Amygdala (tissue), 56 donors: ENCODE measurements around the gene BAHCC1.
"Not testable (repeated sequence)": the region's sequence is repeated elsewhere in the genome, so short reads cannot be mapped to it uniquely, and the experiment has no call there.

ENCODE experiments used
- DNase-seq, 56 donors: peaks; one replicate each; lab custom pipeline; 2025; lab: John Stamatoyannopoulos, UW

Gene BAHCC1

DNA sequence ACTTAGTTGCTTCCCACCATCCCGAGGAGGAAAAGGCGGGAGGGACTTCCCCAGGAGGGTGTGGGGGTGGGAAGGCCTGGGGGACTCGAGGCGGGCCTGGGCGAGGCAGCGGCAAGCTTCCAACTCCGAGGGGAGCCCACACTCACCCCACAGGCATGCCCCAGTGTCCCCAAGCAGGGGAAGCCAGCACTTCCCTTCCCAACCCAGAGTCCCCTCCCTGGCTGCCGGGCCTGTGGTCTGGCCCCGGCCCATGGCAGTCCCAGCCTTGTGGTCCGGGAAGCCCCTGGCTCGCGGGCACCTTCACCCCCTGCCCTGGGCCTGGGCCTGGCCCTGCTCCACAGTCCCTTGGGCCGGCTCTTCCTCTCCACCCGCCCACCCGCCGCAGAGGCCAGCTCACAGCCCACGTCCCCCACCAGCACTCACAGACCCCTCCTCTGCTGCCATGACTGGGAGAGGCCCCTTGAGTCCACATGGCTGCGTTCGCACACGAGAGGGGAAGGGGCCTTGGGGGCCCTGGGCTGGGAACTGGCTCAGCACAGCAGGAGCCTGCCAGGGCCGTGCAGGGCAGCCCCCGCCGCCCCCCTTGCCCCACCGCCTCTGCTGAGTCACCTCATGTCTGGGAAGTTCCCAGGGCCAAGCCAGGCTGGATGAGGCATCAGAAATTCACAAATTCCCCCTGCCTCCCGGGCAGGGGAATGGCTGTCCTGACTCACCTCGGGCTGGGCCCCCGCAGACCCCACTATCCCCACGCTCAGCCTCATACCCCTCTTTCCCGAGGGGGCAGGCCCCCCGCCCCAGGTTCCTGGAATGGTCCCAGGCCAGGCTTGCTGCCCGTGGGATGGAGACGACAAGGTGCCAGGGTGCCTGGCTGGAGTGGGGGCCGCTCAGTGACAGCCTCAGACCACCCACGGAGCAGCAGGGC, 27.8 kb downstream of the BAHCC1 start:
- DNase-seq, result peak in 16 of 56 donors; percentile 17 to 72 (median 40)

DNA sequence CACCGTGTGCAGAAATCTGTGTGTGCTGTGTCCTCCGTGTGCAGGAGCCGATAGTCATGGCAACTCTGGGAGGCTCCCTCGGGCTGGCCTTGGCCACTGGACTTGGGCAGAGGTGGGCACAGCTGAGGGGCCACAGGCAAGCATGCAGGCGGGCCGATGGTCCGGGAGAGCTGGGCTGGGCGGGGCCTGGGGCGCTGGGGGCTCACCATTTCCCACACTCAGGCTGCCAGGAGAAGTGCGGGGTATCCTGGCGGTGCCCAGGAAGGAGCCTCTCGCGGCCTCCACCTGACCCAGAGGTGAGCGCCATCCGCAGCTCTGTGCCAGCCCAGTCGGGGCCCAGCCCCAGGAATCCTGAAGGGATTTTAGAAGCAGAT, 28.4 kb downstream of the BAHCC1 start:
- no peak for DNase-seq

DNA sequence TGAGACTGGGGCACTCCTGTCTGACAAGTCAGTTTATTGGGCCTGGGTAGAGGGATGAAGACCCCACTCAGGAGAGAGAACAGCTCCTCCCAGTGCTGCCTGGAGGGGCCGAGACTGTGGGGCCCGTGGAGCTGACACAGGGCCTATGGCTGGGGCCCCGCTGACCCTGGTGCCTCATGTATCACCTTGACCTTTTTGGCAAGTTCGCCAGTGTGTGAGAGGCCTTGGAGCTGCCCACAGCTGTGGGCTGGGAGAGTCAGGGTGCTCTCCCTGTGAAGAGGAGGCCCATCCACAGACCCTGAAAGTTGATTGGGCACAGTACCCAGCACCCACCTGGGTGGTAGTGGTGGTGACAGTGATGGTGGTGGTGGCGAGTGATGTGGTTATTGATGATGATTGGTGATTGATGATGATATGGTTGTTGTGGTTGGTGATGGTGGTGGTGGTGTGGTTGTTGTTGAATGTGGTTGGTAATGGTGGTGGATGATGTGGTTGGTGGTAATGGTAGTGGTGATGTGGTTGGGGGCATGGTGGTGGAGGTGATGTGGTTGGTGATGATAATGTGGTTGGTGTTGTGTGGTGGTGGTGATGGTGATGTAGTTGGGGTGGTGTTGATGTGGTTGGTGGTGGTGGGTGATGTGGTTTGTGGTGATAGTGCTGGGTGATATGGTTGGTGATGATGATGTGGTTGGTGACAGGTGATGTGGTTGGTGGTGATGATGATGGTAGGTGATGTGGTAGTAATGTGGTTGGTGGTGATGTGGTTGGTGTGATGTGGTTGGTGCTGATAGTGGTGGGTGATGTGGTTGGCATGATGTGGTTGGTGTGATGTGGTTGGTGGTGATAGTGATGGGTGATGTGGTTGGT, 29.1 kb downstream of the BAHCC1 start:
- DNase-seq, result no peak

DNA sequence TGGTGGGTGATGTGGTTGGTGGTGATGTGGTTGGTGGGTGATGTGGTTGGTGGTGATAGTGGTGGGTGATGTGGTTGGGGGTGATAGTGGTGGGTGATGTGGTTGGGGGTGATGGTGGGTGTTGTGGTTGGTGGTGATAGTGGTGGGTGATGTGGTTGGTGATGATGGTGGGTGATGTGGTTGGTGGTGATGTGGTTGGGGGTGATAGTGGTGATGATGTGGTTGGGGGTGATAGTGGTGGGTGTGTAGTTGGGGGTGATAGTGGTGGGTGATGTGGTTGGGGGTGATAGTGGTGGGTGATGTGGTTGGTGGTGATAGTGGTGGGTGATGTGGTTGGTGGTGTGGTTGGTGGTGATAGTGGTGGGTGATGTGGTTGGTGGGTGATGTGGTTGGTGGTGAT, 29.8 kb downstream of the BAHCC1 start:
- not testable (repeated sequence) for DNase-seq

DNA sequence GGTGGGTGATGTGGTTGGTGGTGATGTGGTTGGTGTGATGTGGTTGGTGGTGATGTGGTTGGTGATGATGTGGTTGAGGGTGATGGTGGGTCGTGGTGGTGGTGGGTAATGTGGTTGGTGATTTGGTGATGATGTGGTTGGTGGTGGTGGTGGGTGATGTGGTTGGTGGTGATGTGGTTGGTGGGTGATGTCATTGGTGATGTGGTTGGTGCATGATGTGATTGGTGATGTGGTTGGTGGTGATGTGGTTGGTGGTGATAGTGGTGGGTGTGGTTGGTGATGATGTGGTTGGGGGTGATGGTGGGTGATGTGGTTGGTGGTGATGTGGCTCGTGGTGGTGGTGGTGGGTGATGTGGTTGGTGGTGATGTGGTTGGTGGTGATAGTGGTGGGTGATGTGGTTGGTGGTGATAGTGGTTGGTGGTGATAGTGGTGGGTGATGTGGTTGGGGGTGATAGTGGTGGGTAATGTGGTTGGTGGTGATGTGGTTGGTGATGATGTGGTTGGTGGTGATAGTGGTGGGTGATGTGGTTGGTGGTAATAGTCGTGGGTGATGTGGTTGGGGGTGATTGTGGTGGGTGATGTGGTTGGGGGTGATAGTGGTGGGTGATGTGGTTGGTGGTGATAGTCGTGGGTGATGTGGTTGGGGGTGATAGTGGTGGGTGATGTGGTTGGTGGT, 30.6 kb downstream of the BAHCC1 start:
- DNase-seq, result not testable (repeated sequence)

DNA sequence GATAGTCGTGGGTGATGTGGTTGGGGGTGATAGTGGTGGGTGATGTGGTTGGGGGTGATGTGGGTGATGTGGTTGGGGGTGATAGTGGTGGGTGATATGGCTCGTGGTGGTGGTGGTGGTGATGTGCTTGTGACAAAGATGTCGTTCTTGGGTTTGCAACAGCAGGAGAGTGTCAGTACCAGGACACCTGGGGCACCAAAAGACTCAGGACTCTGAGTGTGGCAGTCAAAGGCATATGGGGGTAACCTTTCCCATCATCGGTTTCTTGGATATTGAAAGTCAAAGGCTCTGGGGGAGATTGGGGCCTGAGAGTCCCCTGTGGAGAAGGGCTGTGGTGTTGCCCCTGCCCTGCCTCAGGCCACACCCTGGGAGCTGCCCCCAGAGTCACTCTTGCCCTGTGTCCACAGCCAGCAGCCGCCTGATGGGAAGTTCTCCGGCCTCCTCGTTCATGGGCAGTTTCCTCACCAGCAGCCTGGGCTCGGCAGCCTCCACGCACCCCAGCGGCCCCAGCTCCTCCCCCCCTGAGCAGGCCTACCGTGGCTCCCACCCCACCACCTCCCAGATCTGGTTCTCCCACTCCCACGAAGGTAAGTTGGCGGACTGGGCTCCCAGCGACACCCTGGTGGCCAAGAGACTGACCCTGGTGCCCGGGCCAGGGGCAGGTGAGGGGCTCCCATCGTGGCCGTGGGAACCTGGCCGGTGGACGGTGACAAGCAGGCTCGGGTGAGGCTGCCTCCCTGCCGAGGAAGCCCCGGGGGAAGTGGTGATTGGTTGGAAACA, 31.3 kb downstream of the BAHCC1 start:
- DNase-seq, result peak in 1 of 56 donors; percentile 35

- DNase-seq, result peak in 51 of 56 donors; percentile 27 to 85 (median 66)
Measured at GRCh38 chr17:81427173-81428120, 32.2 kb downstream of the BAHCC1 start.

DNA sequence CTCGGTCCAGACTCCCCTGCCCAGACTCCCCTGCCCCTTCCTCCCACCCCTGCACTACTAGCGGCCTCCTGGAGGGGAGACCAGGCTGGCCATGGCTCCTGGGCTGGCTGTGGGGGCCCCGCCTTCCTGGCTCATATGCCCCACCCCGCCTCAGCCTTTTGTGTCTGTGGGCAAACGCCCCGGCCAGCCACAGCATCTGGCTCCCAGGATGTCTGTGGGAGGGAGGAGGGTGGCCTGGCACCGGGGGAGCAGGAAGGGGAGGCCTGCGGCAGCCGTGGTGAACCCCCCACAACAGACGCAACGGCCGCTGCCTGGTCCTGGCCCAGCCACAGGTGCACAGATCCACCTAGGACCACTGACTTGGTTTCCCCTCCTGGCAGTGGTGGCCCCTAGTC, 32.9 kb downstream of the BAHCC1 start:
- peak in 44 of 56 donors; percentile 25 to 81 (median 60) for DNase-seq

DNA sequence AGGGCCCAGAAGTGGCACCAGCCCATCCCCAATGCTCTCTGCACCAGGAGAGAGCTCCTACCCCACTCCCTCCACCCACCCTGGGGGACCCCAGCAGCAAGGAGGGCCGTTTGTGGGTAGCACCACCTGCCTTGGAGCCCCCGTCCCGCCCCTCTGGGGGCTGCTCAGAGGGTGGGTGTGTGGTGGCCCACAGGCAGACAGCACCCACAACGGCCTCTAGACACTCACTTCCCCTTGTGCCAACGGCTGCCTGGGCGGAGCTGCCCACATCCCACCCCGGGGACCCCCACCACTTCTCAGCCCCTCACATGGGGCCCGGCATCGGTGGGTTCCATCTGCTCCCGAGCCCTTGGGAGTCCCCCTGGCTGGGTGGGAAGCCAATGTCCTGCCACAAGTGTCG, 33.3 kb downstream of the BAHCC1 start:
- no peak for DNase-seq

DNA sequence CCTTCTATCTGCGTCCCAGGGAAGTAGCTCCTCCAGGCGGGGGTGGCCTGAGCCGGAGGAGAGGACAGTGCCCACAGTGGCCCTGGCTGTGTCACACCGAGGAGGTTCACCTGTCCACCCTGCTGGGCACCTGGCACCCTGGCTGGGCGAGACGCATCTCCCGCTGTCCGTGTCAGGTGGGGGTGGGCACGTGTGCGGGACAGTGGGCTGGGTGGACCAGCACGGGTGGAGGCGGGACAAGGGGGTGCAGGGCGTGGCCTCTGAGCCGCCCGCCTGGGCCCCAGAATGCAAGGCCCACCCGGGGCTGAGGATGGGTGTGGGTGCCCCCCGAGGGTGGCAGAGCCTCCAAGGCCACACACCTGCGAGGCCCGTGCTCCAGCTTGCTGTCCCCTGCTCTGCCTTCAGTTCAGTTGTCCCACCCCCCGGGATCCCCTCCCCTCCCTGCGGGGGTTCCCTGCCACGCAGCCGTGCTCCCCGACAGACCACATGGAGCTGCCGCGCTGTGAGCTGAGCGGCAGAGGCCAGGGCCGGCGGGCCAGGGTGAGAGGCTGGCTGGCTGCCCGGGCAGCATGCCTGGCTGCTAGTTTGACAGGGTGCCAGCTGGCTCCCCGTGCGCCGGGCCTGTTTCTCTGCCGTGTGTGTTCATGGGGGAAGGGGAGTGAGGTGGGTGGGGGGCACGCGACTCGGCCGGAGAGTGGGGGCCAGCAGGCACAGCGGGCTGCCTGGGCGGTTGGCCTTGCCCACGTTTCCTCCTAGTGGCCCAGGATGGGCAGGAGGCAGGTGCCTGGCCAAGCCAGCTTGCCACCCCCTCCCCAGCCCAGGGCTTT, 33.9 kb downstream of the BAHCC1 start:
- peak; percentile 23 to 93 (median 80) for DNase-seq

DNA sequence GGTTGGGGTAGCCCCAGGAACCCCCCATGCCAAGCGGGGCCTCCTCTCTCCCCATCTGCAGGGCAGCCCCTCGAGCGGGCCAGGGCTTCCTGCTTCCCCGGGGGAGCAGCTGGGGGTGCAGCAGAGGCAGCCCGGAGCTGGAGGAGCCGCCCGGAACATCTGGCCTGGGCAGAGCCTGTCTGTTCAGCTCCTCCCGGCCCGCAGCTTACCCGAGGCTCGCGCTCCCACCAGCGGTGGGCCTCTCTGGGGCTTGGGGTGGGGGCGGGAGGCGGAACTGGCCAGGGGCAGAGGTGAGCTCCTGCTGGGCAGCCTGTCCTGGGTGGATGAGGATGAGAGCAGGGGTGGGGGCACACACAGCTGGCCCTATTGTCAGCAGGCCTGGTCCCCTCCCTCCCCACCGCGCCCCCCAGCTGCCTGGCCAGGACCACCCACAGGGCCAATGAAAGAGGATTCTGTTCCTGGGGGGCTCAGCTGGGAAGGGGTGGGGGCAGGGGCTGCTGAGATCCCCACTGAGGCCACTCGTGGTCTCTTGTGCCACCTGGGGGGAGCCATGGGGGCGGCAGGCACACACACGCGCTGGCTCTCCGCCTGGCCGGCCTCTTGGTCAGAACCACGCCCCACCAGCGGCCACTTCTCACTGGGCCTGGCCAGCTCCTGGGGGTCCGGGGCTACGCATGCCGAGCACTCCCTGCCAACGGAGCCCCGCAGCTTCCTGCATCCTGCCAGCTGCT, 34.7 kb downstream of the BAHCC1 start:
- peak in 37 of 56 donors; percentile 10 to 72 (median 48) for DNase-seq

- no peak for DNase-seq
Measured at GRCh38 chr17:81431545-81432482, 36.6 kb downstream of the BAHCC1 start.

DNA sequence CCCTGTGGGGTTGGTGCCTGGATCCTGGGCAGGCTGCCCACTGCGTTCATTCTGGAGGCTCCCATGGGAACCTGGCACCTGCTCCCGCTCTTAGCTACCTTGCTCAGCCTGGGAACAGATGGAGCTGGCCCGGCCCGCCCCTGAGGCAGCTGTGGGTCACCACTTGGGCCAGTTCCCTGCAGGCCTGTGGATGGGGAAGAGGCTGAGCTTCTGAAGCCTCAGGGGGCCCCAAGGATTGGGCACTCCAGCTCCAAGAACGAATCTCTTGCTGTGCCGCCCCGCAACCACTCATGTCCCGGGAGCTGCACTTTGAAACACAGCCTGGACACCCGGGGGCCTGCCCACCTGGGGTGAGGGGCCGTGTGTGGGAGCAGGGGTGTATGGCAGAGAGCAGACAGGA, 37.7 kb downstream of the BAHCC1 start:
- DNase-seq, result peak in 20 of 56 donors; percentile 7 to 56 (median 32)

DNA sequence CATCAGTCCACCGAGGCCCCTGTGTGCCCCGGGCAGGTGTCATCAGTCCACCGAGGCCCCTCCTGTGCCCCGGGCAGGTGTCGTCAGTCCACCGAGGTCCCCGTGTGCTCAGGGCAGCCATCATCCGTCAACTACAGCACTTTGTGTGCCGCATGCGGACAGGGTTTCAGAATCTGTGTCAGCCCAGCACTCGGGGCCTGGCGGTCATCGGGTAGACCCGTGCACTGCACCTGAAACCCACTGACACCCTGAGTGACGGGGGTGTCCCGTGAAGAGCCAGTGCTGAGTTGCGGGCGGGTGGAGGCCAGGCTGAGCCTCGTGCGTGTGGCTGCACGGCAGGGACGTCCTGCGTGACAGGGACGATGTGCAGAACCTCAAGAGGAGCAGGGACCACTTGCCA, 38.4 kb downstream of the BAHCC1 start:
- no peak for DNase-seq

GRCh38 chr17:81434072-81434471, 38.8 kb downstream of the BAHCC1 start:
- DNase-seq, result no peak
